ENCODE results near the gene PKIG. TPM values are rescaled to one million over a fixed set of nuclear protein-coding genes. Genes with fewer than 3 reads are reported as not detected.

Gene PKIG
- total and polyA plus RNA-seq, 2 experiments from 2014 or later = 29.7 to 33.2 TPM

DNA sequence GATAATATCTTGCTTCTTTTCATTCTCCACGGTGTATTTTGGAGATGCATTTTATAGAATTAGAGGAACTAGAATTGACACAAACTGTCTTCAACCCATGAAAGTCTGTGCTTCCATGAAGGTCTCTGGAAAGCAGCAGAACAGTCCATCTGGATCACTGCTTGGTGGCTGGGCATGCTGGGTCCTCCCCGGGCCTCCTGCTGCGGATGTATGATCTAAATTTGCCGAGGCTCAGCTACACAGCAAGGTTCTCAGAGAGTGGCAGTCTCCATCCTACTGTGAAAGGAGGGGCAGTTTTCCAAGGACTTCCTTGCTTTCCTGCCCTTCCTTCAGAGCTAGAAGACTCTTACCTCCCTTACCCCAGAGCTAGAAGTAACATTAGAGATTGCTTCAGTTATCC is 15.1 kb downstream of the PKIG start:
- TF ChIP-seq ZNF331 (CRISPR knock-in tag; IDR thresholded peaks at IDR 0.05; ENCODE audit: low read depth) = no peak
- no peak for TF ChIP-seq JUNB (IDR thresholded peaks at IDR 0.05; ENCODE audit: unreplicated experiment)
- TF ChIP-seq STAT1 (IDR thresholded peaks at IDR 0.05; ENCODE audit: unreplicated experiment) = no peak
- no peak for TF ChIP-seq EZH2phosphoT487 (IDR thresholded peaks at IDR 0.05; ENCODE audit: unreplicated experiment)
- TF ChIP-seq EZH2 (IDR thresholded peaks at IDR 0.05; ENCODE audit: low read depth, unreplicated experiment) = no peak
- no peak for TF ChIP-seq ETS1 (IDR thresholded peaks at IDR 0.05)
- no peak for TF ChIP-seq ZNF462 (CRISPR knock-in tag; IDR thresholded peaks at IDR 0.05)
- no peak for TF ChIP-seq NANOG (IDR thresholded peaks at IDR 0.05; ENCODE audit: borderline replicate concordance)
- no peak for TF ChIP-seq POLR2AphosphoS5 (IDR thresholded peaks at IDR 0.05; ENCODE audit: low read depth)
- TF ChIP-seq REST (IDR thresholded peaks at IDR 0.05; ENCODE audit: unreplicated experiment) = no peak
- H4K20me1 ChIP-seq (replicated peaks; ENCODE audit: insufficient read depth) = no peaks in the 10 kb centered on the region
- no peaks in the 10 kb centered on the region; the same call in 1 of the 2 replicates for H3K27me3 ChIP-seq (ENCODE audit: insufficient read depth)
- no peak overlapping the region for H3K27ac ChIP-seq (ENCODE audit: low read depth)
- H3K79me2 ChIP-seq (replicated peaks; ENCODE audit: insufficient read depth) = no peaks in the 10 kb centered on the region
- H2AFZ ChIP-seq = no peak overlapping the region
- no peaks in the 10 kb centered on the region for H3F3A ChIP-seq (replicated peaks; ENCODE audit: low read depth)
- no peaks in the 10 kb centered on the region for H3K36me3 ChIP-seq (ENCODE audit: insufficient read depth)
- DNase-seq (ENCODE audit: low spot score) = no peak
- H3K9me3 Mint-ChIP-seq = no peaks in the 10 kb centered on the region
- H3K4me3 ChIP-seq = no peak overlapping the region
- ATAC-seq = no peak; the same call in 2 of the 3 replicates
- peak overlapping the region; percentile 58; the same call in 1 of the 2 replicates for H3K4me2 ChIP-seq
- no peaks in the 10 kb centered on the region for H3K9me2 ChIP-seq (ENCODE audit: insufficient read depth)
- H3K27ac Mint-ChIP-seq = no peak overlapping the region
- peaks cover 18% of the 10 kb centered on the region; the same call in 1 of the 2 replicates for H3K4me1 ChIP-seq (ENCODE audit: insufficient read depth)
- peaks cover 34% of the 10 kb centered on the region for H3K4me1 Mint-ChIP-seq
- H3K4me3 Mint-ChIP-seq = no peak overlapping the region
- no peaks in the 10 kb centered on the region for H3K36me3 Mint-ChIP-seq (ENCODE audit: low read depth)
- peaks cover 12% of the 10 kb centered on the region for H3K27me3 Mint-ChIP-seq (ENCODE audit: insufficient read depth, low read depth, poor library complexity)

Measured in GM23338 (cell line).